Endothelial cell of umbilical vein (primary cell): Measurements from ENCODE around the gene LRP5.

Source experiments
- EZH2 ChIP-seq: IDR thresholded peaks from 2 replicates; pipeline ENCODE4 v1.6.1; 2012; ENCODE audit warnings: borderline replicate concordance, low read depth, mild to moderate bottlenecking, moderate library complexity, low read length, inconsistent platforms; ENCODE audit not compliant: severe bottlenecking
- FOS ChIP-seq: IDR thresholded peaks from 2 replicates; pipeline ENCODE4 v1.6.1; 2011; ENCODE audit warnings: mild to moderate bottlenecking, low read length, moderate library complexity, borderline replicate concordance; ENCODE audit not compliant: insufficient read depth
- POLR2A ChIP-seq: IDR thresholded peaks from 2 replicates; pipeline ENCODE4 v1.6.1; 2012; ENCODE audit warnings: low read depth, mild to moderate bottlenecking, control low read depth, low read length
- POLR2AphosphoS5 ChIP-seq: IDR thresholded peaks from 2 replicates; pipeline ENCODE4 v1.6.1; 2012; ENCODE audit warnings: low read depth, mild to moderate bottlenecking, control low read depth, low read length, moderate library complexity; ENCODE audit not compliant: insufficient read depth
- TF ChIP-seq, protein P1 (sequence below), 2 donors: IDR thresholded peaks; 1 replicate in 1 of 2; 2 replicates in 1 of 2; pipeline ENCODE4 v1.5.1; 2011; ENCODE audit warnings: low read length in 2 of 2, mild to moderate bottlenecking in 2 of 2, moderate library complexity in 2 of 2, control low read depth in 1 of 2, inconsistent platforms in 1 of 2, low read depth in 1 of 2; ENCODE audit not compliant: insufficient read depth in 1 of 2; ENCODE audit errors: extremely low read depth in 1 of 2
- TF ChIP-seq, protein P2 (sequence below): IDR thresholded peaks from 2 replicates; pipeline ENCODE4 v1.6.1; 2011; ENCODE audit not compliant: insufficient read depth, insufficient read length

DNA sequence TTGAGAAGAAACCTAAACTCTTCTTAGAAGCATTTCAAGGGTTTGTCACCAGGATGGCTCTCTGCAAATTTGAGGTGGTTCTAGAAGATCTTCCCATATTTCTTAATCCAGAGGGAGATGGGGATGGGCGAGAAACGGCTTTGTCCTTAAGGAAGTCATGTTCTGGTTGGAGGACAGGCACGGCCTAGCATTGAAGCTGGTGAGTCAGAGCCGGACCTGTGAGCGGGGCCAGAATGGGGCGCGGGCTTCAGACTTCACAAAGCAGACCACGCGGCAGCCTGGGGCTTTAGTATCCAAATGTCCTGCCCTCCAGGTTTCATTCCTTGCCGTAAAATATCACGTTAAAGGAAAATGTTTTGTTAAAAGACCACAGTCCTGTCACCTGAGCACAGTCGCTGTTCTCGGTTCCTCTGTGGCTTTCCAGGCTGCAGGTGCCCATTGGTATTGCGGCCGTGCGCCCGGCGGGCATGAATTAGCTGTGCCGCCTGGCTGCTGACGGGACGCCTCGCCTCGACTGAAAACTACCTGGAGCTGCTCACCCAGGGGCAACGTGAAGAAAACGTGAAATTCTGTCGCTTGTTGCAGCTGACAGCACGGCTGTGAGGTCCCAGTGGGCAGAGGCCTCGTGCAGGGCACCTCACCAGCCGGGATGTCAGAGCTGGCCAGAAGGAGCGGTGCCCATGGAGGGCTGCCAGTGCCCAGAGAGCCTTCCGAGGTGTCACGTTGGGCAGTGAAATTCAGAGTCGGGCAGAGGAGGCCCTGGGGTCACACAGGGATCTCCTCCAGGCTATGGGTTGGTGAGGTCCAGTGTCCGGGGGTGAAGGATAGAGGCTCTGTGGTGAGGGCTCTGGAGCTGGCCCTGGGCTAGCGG lies 59.0 kb downstream of the LRP5 start:
- TF ChIP-seq, protein P1, sequence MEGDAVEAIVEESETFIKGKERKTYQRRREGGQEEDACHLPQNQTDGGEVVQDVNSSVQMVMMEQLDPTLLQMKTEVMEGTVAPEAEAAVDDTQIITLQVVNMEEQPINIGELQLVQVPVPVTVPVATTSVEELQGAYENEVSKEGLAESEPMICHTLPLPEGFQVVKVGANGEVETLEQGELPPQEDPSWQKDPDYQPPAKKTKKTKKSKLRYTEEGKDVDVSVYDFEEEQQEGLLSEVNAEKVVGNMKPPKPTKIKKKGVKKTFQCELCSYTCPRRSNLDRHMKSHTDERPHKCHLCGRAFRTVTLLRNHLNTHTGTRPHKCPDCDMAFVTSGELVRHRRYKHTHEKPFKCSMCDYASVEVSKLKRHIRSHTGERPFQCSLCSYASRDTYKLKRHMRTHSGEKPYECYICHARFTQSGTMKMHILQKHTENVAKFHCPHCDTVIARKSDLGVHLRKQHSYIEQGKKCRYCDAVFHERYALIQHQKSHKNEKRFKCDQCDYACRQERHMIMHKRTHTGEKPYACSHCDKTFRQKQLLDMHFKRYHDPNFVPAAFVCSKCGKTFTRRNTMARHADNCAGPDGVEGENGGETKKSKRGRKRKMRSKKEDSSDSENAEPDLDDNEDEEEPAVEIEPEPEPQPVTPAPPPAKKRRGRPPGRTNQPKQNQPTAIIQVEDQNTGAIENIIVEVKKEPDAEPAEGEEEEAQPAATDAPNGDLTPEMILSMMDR (IDR thresholded peaks at IDR 0.05; ENCODE audit: extremely low read depth in 1 of 2, insufficient read depth in 1 of 2, low read depth in 1 of 2, low read length in 2 of 2): no peak
- TF ChIP-seq POLR2A (no peak), EZH2 (no peak), POLR2AphosphoS5 (no peak), FOS (no peak)
- TF ChIP-seq, protein P2, sequence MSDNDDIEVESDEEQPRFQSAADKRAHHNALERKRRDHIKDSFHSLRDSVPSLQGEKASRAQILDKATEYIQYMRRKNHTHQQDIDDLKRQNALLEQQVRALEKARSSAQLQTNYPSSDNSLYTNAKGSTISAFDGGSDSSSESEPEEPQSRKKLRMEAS: no peak
